Activated naive CD4-positive, alpha-beta T cell treated with anti-CD3 and anti-CD28 coated beads, Interleukin-2, amount 10 ng/mL, durations not matched to agents 7 days and 5 days (primary cell): Measurements from ENCODE around the gene TOM1.

ENCODE experiments used
- CTCF ChIA-PET: fragments of 350-600 bp; sonication (Branson Sonifier 250); formaldehyde crosslinking; loops from one replicate; lab custom pipeline; 2021; ENCODE audit warnings: antibody characterized with exemption; lab: Charles Lee
- DNase-seq: peaks from one replicate; pipeline ENCODE4 v3.0.0-alpha.2; 2020
- H3K27ac Mint-ChIP-seq: one replicate; pipeline ENCODE4 v1.8.0; 2021; ENCODE audit warnings: mild to moderate bottlenecking, moderate library complexity, mixed read lengths
- H3K27me3 Mint-ChIP-seq: one replicate; pipeline ENCODE4 v1.8.0; 2021; ENCODE audit warnings: mild to moderate bottlenecking, mixed read lengths
- H3K36me3 Mint-ChIP-seq: one replicate; pipeline ENCODE4 v1.8.0; 2021; ENCODE audit warnings: mixed read lengths
- H3K4me1 Mint-ChIP-seq: one replicate; pipeline ENCODE4 v1.8.0; 2021; ENCODE audit warnings: mixed read lengths
- H3K4me3 Mint-ChIP-seq: one replicate; pipeline ENCODE4 v1.8.0; 2021; ENCODE audit warnings: mild to moderate bottlenecking, moderate library complexity, mixed read lengths
- H3K9me3 Mint-ChIP-seq: one replicate; pipeline ENCODE4 v1.8.0; 2021; ENCODE audit warnings: mixed read lengths

TOM1 gene

DNA sequence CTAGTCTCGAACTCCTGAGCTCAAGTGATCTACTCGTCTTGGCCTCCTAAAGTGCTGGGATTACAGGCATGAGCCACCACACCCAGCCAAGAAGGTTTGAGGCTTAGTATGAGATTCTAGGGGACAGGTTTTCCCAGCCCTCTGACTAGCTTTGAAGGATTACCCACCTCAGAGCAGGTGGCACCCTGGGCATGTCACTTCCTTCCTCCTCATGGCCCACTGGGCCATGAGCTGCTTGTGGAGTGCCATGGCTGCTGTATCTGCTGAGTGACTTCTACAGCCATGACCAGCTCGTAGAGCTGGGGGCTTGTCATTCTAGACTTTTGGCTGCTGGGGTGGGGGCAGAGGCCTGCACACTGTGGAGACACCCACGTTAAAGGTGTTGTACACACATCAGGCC, 25.1 kb downstream of the TOM1 start:
- Mint-ChIP-seq H3K4me3 (no peak overlapping the region), H3K27ac (no peak overlapping the region), H3K36me3 (peaks cover 49% of the 10 kb centered on the region), H3K27me3 (no peaks in the 10 kb centered on the region), H3K9me3 (no peaks in the 10 kb centered on the region), H3K4me1 (peaks cover 10% of the 10 kb centered on the region)
- CTCF ChIA-PET: interaction anchor here (0.7 kb wide), 1 partner anchor 26 kb away, joined by 3 read pairs; no protein-coding TSS in a partner anchor
- DNase-seq: no peak

- DNase-seq: no peak
- Mint-ChIP-seq H3K27me3 (no peaks in the 10 kb centered on the region), H3K36me3 (peaks cover 51% of the 10 kb centered on the region), H3K27ac (no peak overlapping the region), H3K4me1 (peaks cover 14% of the 10 kb centered on the region), H3K9me3 (no peaks in the 10 kb centered on the region), H3K4me3 (no peak overlapping the region)
- CTCF ChIA-PET: no interaction called here
These were observed 25.5 kb downstream of the TOM1 start for GRCh38 chr22:35325209-35325608.

GRCh38 chr22:35326854-35327562, 27.3 kb downstream of the TOM1 start:
- H3K27ac Mint-ChIP-seq: no peak overlapping the region
- no peaks in the 10 kb centered on the region for H3K9me3 Mint-ChIP-seq
- CTCF ChIA-PET: no interaction called here
- no peak overlapping the region for H3K4me3 Mint-ChIP-seq
- peaks cover 23% of the 10 kb centered on the region for H3K4me1 Mint-ChIP-seq
- H3K27me3 Mint-ChIP-seq: no peaks in the 10 kb centered on the region
- peaks cover 55% of the 10 kb centered on the region for H3K36me3 Mint-ChIP-seq
- DNase-seq: no peak

DNA sequence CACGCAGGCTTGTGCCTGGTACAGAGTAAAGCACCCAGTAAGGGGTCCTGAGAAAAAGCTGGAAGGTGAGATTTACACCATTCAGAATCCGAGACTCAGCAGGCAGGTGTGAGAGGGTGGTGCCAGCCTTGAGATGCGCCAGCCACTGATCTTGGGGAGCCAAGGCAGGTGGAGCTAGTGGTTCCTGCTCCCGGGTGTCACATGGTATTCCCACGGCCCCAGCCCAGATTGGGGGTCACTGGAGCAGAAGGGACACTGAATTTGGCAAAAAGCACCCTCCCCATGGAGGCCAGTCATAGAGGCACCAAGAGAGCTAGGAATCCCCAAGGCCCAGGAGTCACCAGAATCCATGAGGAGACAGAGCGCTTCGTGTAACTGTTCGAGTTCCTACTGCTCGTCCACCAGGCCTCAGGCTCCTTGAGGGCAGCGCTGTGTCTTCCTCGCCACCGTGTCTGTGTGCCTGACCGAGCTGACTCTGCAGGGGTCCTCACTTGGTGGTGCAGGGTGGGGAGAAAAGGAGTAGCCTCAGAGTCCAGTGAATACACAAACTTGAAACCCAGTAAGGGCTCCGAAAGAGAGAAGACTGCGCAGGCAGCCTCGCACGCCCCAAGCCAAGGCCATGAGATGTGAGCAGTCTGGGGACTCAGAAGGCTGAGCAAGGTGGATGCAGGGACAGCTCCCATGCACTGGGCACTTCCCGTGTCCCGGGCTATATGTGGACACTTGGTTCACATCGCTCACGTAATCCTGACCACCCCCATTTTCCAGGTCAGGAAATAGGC, 28.2 kb downstream of the TOM1 start:
- Mint-ChIP-seq H3K27me3 (no peaks in the 10 kb centered on the region), H3K27ac (no peak overlapping the region), H3K4me1 (peaks cover 23% of the 10 kb centered on the region), H3K36me3 (peaks cover 52% of the 10 kb centered on the region), H3K9me3 (no peaks in the 10 kb centered on the region), H3K4me3 (no peak overlapping the region)
- CTCF ChIA-PET: no interaction called here
- no peak for DNase-seq

DNA sequence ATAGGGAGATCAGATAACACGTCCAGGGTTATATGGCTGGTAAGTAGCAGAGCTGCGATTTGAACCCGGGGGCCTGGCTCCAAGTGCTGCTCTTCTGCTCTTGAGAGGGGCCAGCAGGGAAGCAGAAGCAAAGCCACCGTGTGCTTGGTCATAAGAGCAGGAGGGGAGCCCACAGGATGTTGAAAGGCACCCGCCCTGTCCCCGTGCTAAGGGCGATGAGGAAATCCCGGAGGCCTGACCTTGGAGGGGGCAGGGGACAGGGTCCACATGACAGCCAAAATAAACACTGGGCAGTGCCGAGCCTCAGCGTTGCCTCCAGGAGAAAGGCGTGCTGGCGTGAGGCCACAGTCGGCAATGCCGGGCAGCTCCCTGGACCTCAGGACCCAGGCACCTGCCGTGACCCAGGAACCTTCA, 28.8 kb downstream of the TOM1 start:
- peaks cover 46% of the 10 kb centered on the region for H3K36me3 Mint-ChIP-seq

GRCh38 chr22:35329114-35329847, 29.6 kb downstream of the TOM1 start:
- H3K36me3 Mint-ChIP-seq: peaks cover 47% of the 10 kb centered on the region

More for the DNA sequence above, 28.8 kb downstream of the TOM1 start:
- CTCF ChIA-PET: no interaction called here
- Mint-ChIP-seq H3K4me1 (peaks cover 23% of the 10 kb centered on the region), H3K4me3 (no peak overlapping the region), H3K27ac (no peak overlapping the region), H3K27me3 (no peaks in the 10 kb centered on the region), H3K9me3 (no peaks in the 10 kb centered on the region)
- DNase-seq: no peak

GRCh38 chr22:35330258-35330861, 30.7 kb downstream of the TOM1 start:
- Mint-ChIP-seq H3K9me3 (no peaks in the 10 kb centered on the region), H3K27ac (peak overlapping the region; percentile 80), H3K4me3 (peak overlapping the region; percentile 14), H3K36me3 (peaks cover 44% of the 10 kb centered on the region), H3K4me1 (peaks cover 38% of the 10 kb centered on the region), H3K27me3 (no peaks in the 10 kb centered on the region)
- CTCF ChIA-PET: interaction anchor here (0.9 to 1.6 kb wide), 5 partner anchors 14 to 32 kb away, joined by 3 to 7 read pairs (median 3); partner anchors contain the start of gene TOM1
- peak; percentile 71 for DNase-seq

More at GRCh38 chr22:35329114-35329847, 29.6 kb downstream of the TOM1 start:
- CTCF ChIA-PET: interaction anchor here (0.7 to 1.6 kb wide), 3 partner anchors 15 to 98 kb away, joined by 3 to 7 read pairs (median 4); no protein-coding TSS in a partner anchor
- H3K27me3 Mint-ChIP-seq: no peaks in the 10 kb centered on the region
- no peak overlapping the region for H3K27ac Mint-ChIP-seq
- peaks cover 28% of the 10 kb centered on the region for H3K4me1 Mint-ChIP-seq
- no peak overlapping the region for H3K4me3 Mint-ChIP-seq
- DNase-seq: no peak
- H3K9me3 Mint-ChIP-seq: no peaks in the 10 kb centered on the region

GRCh38 chr22:35332278-35332677, 32.6 kb downstream of the TOM1 start:
- peaks cover 44% of the 10 kb centered on the region for H3K36me3 Mint-ChIP-seq
- no peak overlapping the region for H3K27ac Mint-ChIP-seq
- no peaks in the 10 kb centered on the region for H3K27me3 Mint-ChIP-seq
- CTCF ChIA-PET: no interaction called here
- no peak overlapping the region for H3K4me3 Mint-ChIP-seq
- peaks cover 51% of the 10 kb centered on the region for H3K4me1 Mint-ChIP-seq
- no peak for DNase-seq
- no peaks in the 10 kb centered on the region for H3K9me3 Mint-ChIP-seq

DNA sequence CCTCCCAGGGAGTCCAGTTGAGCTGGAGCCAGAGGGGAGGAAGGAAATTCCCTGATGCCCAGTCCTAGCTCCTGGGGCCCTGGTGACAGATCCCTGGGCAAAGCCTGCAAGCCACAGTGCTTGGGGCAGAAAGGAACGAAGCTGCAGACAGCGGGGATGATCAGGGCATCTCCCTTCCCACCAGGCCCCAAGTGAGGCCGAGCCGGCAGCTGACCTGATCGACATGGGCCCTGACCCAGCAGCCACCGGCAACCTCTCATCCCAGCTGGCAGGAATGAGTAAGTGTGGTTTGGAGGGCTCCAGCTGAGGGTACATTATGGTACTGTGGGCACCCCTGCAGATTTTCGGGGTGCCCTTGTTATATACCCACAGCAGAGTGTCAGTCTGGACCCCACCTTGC, 33.5 kb downstream of the TOM1 start:
- no peaks in the 10 kb centered on the region for H3K27me3 Mint-ChIP-seq
- H3K36me3 Mint-ChIP-seq: peaks cover 38% of the 10 kb centered on the region
- no peak overlapping the region for H3K4me3 Mint-ChIP-seq
- H3K27ac Mint-ChIP-seq: no peak overlapping the region
- CTCF ChIA-PET: interaction anchor here (1.1 kb wide), 1 partner anchor 22 kb away, joined by 4 read pairs; no protein-coding TSS in a partner anchor
- H3K9me3 Mint-ChIP-seq: no peaks in the 10 kb centered on the region
- no peak for DNase-seq
- peaks cover 51% of the 10 kb centered on the region for H3K4me1 Mint-ChIP-seq

DNA sequence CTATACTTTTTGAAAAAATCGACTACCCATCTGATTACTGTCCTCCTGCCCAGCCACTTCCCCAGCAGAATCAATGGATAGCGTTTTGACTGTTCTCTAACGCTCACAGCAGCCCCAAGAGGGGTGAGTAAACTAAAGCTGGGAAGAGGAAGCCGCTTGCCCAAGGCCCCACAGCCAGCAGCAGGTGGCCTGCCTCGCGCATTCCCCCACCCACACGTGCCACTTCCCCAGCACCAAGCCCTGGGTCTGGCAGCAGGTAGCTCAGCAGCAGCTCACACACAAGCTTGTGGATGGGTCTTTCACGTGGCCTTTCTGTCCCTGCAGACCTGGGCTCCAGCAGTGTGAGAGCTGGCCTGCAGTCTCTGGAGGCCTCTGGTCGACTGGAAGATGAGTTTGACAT, 34.3 kb downstream of the TOM1 start:
- Mint-ChIP-seq H3K9me3 (no peaks in the 10 kb centered on the region), H3K4me3 (no peak overlapping the region), H3K4me1 (peaks cover 50% of the 10 kb centered on the region), H3K36me3 (peaks cover 36% of the 10 kb centered on the region), H3K27ac (peak overlapping the region; percentile 34), H3K27me3 (no peaks in the 10 kb centered on the region)
- no peak for DNase-seq
- CTCF ChIA-PET: interaction anchor here (1.1 kb wide), 1 partner anchor 23 kb away, joined by 4 read pairs; no protein-coding TSS in a partner anchor

GRCh38 chr22:35335468-35335867, 35.8 kb downstream of the TOM1 start:
- no peaks in the 10 kb centered on the region for H3K9me3 Mint-ChIP-seq
- peaks cover 35% of the 10 kb centered on the region for H3K4me1 Mint-ChIP-seq
- no peak for DNase-seq
- no peaks in the 10 kb centered on the region for H3K27me3 Mint-ChIP-seq
- CTCF ChIA-PET: interaction anchor here (0.7 to 0.9 kb wide), 2 partner anchors 248 to 730 kb away, joined by 3 to 4 read pairs; no protein-coding TSS in a partner anchor
- H3K27ac Mint-ChIP-seq: peak overlapping the region; percentile 74
- H3K36me3 Mint-ChIP-seq: peaks cover 33% of the 10 kb centered on the region
- no peak overlapping the region for H3K4me3 Mint-ChIP-seq

- CTCF ChIA-PET: interaction anchor here (0.9 kb wide), 2 partner anchors 35 to 729 kb away, joined by 3 read pairs; no protein-coding TSS in a partner anchor
- peaks cover 32% of the 10 kb centered on the region for H3K36me3 Mint-ChIP-seq
These were observed 36.5 kb downstream of the TOM1 start for GRCh38 chr22:35335936-35336781.

GRCh38 chr22:35337932-35338331, 38.2 kb downstream of the TOM1 start:
- CTCF ChIA-PET: interaction anchor here (0.8 to 2.0 kb wide), 2 partner anchors 13 to 30 kb away, joined by 3 to 6 read pairs; no protein-coding TSS in a partner anchor
- Mint-ChIP-seq H3K4me3 (no peak overlapping the region), H3K9me3 (no peaks in the 10 kb centered on the region), H3K27ac (no peak overlapping the region), H3K4me1 (peaks cover 29% of the 10 kb centered on the region), H3K36me3 (peaks cover 30% of the 10 kb centered on the region), H3K27me3 (no peaks in the 10 kb centered on the region)
- peak; percentile 34 for DNase-seq

More at GRCh38 chr22:35335936-35336781, 36.5 kb downstream of the TOM1 start:
- H3K27me3 Mint-ChIP-seq: no peaks in the 10 kb centered on the region
- peaks cover 29% of the 10 kb centered on the region for H3K4me1 Mint-ChIP-seq
- no peaks in the 10 kb centered on the region for H3K9me3 Mint-ChIP-seq
- H3K27ac Mint-ChIP-seq: peak overlapping the region; percentile 74
- DNase-seq: peak; percentile 34
- H3K4me3 Mint-ChIP-seq: no peak overlapping the region
